ENCODE data around the gene KCNH5.

The KCNH5 gene

DNA sequence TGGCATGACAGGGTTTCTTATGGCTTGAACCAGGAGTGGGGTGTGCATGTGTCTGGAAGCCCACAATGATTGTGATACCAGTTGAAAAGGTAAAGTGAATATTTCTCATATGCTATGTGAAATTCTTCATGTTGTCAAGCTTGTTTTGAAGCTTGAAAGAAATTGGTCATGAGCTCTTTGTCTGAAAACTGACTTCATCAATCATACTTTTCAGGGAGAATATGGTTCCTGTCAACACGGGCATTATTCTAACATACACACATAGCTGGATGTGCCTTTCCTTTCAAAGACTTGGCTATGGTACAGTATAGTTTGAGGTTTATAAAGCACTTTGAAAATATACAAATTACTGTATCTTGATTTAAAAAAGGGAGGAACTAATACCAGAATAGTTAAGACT lies 158.8 kb downstream of the KCNH5 start:
- Histone ChIP-seq H3K9me2 (ENCODE audit: low read depth, low read length) (no peaks in the 10 kb centered on the region), H4K20me1 (ENCODE audit: insufficient read depth, low read length) (no peaks in the 10 kb centered on the region), H3K4me1 (ENCODE audit: insufficient read depth, low read length, severe bottlenecking) (no peaks in the 10 kb centered on the region), H3K36me3 (ENCODE audit: insufficient read depth, low read length) (no peaks in the 10 kb centered on the region), H3K4me3 (ENCODE audit: low read depth, low read length, poor library complexity, severe bottlenecking) (no peak overlapping the region), H3K4me2 (ENCODE audit: low read length) (no peak overlapping the region), H3K27me3 (ENCODE audit: insufficient read depth, low read length) (no peaks in the 10 kb centered on the region), H2AFZ (ENCODE audit: low read length) (no peak overlapping the region), H3F3A (ENCODE audit: insufficient read depth, low read length) (no peaks in the 10 kb centered on the region), H3K79me2 (ENCODE audit: insufficient read depth, low read length) (no peaks in the 10 kb centered on the region), H3K9ac (ENCODE audit: low read length) (no peak overlapping the region), H3K9me3 (ENCODE audit: low read length) (no peaks in the 10 kb centered on the region), H3K27ac (ENCODE audit: low read depth, low read length, poor library complexity, severe bottlenecking) (no peak overlapping the region)
- TF ChIP-seq, protein P1, sequence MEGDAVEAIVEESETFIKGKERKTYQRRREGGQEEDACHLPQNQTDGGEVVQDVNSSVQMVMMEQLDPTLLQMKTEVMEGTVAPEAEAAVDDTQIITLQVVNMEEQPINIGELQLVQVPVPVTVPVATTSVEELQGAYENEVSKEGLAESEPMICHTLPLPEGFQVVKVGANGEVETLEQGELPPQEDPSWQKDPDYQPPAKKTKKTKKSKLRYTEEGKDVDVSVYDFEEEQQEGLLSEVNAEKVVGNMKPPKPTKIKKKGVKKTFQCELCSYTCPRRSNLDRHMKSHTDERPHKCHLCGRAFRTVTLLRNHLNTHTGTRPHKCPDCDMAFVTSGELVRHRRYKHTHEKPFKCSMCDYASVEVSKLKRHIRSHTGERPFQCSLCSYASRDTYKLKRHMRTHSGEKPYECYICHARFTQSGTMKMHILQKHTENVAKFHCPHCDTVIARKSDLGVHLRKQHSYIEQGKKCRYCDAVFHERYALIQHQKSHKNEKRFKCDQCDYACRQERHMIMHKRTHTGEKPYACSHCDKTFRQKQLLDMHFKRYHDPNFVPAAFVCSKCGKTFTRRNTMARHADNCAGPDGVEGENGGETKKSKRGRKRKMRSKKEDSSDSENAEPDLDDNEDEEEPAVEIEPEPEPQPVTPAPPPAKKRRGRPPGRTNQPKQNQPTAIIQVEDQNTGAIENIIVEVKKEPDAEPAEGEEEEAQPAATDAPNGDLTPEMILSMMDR (IDR thresholded peaks at IDR 0.05; ENCODE audit: low read length): no peak
- TF ChIP-seq EZH2 (IDR thresholded peaks at IDR 0.05; ENCODE audit: borderline replicate concordance, low read length): no peak

DNA sequence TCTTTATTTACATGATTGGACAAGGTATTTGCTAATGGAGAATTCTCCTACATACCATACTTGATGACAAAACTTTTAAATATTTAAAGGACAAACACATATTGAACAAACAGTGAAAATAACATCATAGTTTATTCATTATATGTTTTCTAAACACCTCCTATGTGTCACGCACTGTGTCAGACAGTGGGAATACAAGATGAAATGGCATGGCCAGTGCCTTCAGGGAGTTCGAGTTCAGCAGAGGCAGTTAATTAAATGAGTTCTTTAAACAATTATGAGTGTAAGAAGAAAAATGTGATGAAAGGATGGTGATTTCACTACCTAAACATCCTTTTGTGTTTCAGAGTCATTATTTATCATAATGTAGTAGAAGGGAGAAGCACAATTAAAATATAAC lies 159.8 kb downstream of the KCNH5 start:
- no peaks in the 10 kb centered on the region for H3K79me2 ChIP-seq (ENCODE audit: insufficient read depth, low read length)
- TF ChIP-seq, protein P1 (IDR thresholded peaks at IDR 0.05; ENCODE audit: low read length): no peak
- no peak for TF ChIP-seq EZH2 (IDR thresholded peaks at IDR 0.05; ENCODE audit: borderline replicate concordance, low read length)

DNA sequence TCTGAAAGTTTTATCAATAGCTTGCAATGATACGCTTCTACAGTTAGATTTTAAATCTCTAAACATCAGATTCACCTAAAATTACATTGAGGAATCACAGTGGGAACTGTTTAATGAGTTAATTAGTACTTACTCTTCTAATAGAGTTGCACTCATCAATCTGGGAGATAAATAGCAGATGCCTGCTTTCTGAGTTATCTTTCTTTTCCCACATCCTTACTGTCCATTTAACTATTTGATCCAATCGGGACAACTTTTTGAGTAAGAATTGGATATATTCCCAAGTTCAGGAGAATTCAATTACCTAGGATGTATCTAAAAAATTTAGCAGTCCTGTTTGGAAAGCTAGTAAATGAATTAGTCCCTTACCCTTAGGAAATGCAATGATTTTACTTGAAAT lies 162.3 kb downstream of the KCNH5 start:
- Histone ChIP-seq H3K27ac (ENCODE audit: low read depth, low read length, poor library complexity, severe bottlenecking) (no peak overlapping the region), H3F3A (ENCODE audit: insufficient read depth, low read length) (no peaks in the 10 kb centered on the region), H4K20me1 (ENCODE audit: insufficient read depth, low read length) (no peaks in the 10 kb centered on the region), H3K9me3 (ENCODE audit: low read length) (no peaks in the 10 kb centered on the region), H3K27me3 (ENCODE audit: insufficient read depth, low read length) (no peaks in the 10 kb centered on the region), H3K4me1 (ENCODE audit: insufficient read depth, low read length, severe bottlenecking) (no peaks in the 10 kb centered on the region), H3K79me2 (ENCODE audit: insufficient read depth, low read length) (no peaks in the 10 kb centered on the region), H3K4me3 (ENCODE audit: low read depth, low read length, poor library complexity, severe bottlenecking) (no peak overlapping the region), H3K9ac (ENCODE audit: low read length) (no peak overlapping the region), H3K4me2 (ENCODE audit: low read length) (no peak overlapping the region), H3K36me3 (ENCODE audit: insufficient read depth, low read length) (no peaks in the 10 kb centered on the region), H3K9me2 (ENCODE audit: low read depth, low read length) (no peaks in the 10 kb centered on the region), H2AFZ (ENCODE audit: low read length) (no peak overlapping the region)
- TF ChIP-seq EZH2 (IDR thresholded peaks at IDR 0.05; ENCODE audit: borderline replicate concordance, low read length): no peak
- TF ChIP-seq, protein P1 (IDR thresholded peaks at IDR 0.05; ENCODE audit: low read length): no peak

More for the DNA sequence above, 159.8 kb downstream of the KCNH5 start:
- Histone ChIP-seq H3K27me3 (ENCODE audit: insufficient read depth, low read length) (no peaks in the 10 kb centered on the region), H3F3A (ENCODE audit: insufficient read depth, low read length) (no peaks in the 10 kb centered on the region), H4K20me1 (ENCODE audit: insufficient read depth, low read length) (no peaks in the 10 kb centered on the region), H3K9ac (ENCODE audit: low read length) (no peak overlapping the region), H3K27ac (ENCODE audit: low read depth, low read length, poor library complexity, severe bottlenecking) (no peak overlapping the region), H3K9me2 (ENCODE audit: low read depth, low read length) (no peaks in the 10 kb centered on the region), H3K4me3 (ENCODE audit: low read depth, low read length, poor library complexity, severe bottlenecking) (no peak overlapping the region), H2AFZ (ENCODE audit: low read length) (no peak overlapping the region), H3K4me2 (ENCODE audit: low read length) (no peak overlapping the region), H3K4me1 (ENCODE audit: insufficient read depth, low read length, severe bottlenecking) (no peaks in the 10 kb centered on the region), H3K36me3 (ENCODE audit: insufficient read depth, low read length) (no peaks in the 10 kb centered on the region), H3K9me3 (ENCODE audit: low read length) (no peaks in the 10 kb centered on the region)
